ENCODE measurements around the gene AGPS. TPM values are rescaled to one million over a fixed set of nuclear protein-coding genes. Genes with fewer than 3 reads are reported as not detected.

Gene AGPS
- total and polyA plus RNA-seq, 2 of the 13 experiments (the other 11 are each of a cell fraction or from before 2014, with no cell fraction given) = 39.4 to 99.0 TPM

DNA sequence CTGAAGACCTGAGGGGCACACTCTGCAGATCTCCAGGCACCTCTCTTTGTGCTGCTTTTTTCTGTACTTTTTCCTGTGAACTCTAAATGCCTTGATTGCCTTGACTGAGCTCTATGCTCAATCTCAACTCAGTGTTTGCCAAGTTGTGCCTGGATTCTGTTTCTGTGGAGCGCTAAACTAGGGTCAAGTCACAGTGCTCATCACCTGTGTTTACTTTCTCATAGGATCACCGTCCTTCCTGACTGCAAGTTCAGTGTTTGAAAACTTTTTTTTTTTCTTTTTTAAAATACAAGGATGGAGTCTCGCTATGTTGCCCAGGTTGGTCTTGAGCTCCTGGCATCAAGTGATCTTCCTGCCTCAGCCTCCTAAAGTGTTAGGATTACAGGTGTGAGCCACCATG, 62.6 kb downstream of the AGPS start (continued):
- TF ChIP-seq FOXA1 (IDR thresholded peaks at IDR 0.05) (no peak), FOXA1 (CRISPR knock-in tag; IDR thresholded peaks at IDR 0.05) (peak; percentile 69), SYNCRIP (IDR thresholded peaks at IDR 0.05; ENCODE audit: insufficient read depth, low read depth, low read length) (no peak), HOXA3 (CRISPR knock-in tag; IDR thresholded peaks at IDR 0.05) (peak; percentile 27; the same call in 1 of the 2 replicates), ZKSCAN1 (IDR thresholded peaks at IDR 0.05; ENCODE audit: low read length) (no peak), ASH2L (IDR thresholded peaks at IDR 0.05; ENCODE audit: insufficient read length, low read depth, low read length) (no peak), MAF1 (CRISPR knock-in tag; IDR thresholded peaks at IDR 0.05; ENCODE audit: borderline replicate concordance) (no peak), ZNF737 (CRISPR knock-in tag; IDR thresholded peaks at IDR 0.05; ENCODE audit: borderline replicate concordance) (no peak), ZNF616 (CRISPR knock-in tag; IDR thresholded peaks at IDR 0.05; ENCODE audit: low read depth) (no peak), SNAPC5 (CRISPR knock-in tag; IDR thresholded peaks at IDR 0.05; ENCODE audit: borderline replicate concordance) (no peak), BATF2 (CRISPR knock-in tag; IDR thresholded peaks at IDR 0.05) (no peak), CEBPB (IDR thresholded peaks at IDR 0.05; ENCODE audit: borderline replicate concordance, low read depth, low read length) (no peak), ZNF501 (CRISPR knock-in tag; IDR thresholded peaks at IDR 0.05) (no peak), PRMT3 (CRISPR knock-in tag; IDR thresholded peaks at IDR 0.05; ENCODE audit: borderline replicate concordance, low read depth) (no peak), ZNF550 (CRISPR knock-in tag; IDR thresholded peaks at IDR 0.05; ENCODE audit: borderline replicate concordance) (no peak), RXRA (CRISPR knock-in tag; IDR thresholded peaks at IDR 0.05) (no peak), ZBTB7A (CRISPR knock-in tag; IDR thresholded peaks at IDR 0.05) (no peak), RNF2 (conservative IDR thresholded peaks at IDR 0.05; ENCODE audit: low read depth) (no peak), ZNF672 (CRISPR knock-in tag; IDR thresholded peaks at IDR 0.05) (no peak), XRCC5 (optimal IDR thresholded peaks at IDR 0.05; ENCODE audit: low read length) (no peak)
- TF ChIP-seq, protein P1, sequence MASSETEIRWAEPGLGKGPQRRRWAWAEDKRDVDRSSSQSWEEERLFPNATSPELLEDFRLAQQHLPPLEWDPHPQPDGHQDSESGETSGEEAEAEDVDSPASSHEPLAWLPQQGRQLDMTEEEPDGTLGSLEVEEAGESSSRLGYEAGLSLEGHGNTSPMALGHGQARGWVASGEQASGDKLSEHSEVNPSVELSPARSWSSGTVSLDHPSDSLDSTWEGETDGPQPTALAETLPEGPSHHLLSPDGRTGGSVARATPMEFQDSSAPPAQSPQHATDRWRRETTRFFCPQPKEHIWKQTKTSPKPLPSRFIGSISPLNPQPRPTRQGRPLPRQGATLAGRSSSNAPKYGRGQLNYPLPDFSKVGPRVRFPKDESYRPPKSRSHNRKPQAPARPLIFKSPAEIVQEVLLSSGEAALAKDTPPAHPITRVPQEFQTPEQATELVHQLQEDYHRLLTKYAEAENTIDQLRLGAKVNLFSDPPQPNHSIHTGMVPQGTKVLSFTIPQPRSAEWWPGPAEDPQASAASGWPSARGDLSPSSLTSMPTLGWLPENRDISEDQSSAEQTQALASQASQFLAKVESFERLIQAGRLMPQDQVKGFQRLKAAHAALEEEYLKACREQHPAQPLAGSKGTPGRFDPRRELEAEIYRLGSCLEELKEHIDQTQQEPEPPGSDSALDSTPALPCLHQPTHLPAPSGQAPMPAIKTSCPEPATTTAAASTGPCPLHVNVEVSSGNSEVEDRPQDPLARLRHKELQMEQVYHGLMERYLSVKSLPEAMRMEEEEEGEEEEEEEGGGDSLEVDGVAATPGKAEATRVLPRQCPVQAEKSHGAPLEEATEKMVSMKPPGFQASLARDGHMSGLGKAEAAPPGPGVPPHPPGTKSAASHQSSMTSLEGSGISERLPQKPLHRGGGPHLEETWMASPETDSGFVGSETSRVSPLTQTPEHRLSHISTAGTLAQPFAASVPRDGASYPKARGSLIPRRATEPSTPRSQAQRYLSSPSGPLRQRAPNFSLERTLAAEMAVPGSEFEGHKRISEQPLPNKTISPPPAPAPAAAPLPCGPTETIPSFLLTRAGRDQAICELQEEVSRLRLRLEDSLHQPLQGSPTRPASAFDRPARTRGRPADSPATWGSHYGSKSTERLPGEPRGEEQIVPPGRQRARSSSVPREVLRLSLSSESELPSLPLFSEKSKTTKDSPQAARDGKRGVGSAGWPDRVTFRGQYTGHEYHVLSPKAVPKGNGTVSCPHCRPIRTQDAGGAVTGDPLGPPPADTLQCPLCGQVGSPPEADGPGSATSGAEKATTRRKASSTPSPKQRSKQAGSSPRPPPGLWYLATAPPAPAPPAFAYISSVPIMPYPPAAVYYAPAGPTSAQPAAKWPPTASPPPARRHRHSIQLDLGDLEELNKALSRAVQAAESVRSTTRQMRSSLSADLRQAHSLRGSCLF (CRISPR knock-in tag; IDR thresholded peaks at IDR 0.05; ENCODE audit: borderline replicate concordance) = no peak
- TF ChIP-seq, protein P2, sequence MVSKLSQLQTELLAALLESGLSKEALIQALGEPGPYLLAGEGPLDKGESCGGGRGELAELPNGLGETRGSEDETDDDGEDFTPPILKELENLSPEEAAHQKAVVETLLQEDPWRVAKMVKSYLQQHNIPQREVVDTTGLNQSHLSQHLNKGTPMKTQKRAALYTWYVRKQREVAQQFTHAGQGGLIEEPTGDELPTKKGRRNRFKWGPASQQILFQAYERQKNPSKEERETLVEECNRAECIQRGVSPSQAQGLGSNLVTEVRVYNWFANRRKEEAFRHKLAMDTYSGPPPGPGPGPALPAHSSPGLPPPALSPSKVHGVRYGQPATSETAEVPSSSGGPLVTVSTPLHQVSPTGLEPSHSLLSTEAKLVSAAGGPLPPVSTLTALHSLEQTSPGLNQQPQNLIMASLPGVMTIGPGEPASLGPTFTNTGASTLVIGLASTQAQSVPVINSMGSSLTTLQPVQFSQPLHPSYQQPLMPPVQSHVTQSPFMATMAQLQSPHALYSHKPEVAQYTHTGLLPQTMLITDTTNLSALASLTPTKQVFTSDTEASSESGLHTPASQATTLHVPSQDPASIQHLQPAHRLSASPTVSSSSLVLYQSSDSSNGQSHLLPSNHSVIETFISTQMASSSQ (IDR thresholded peaks at IDR 0.05; ENCODE audit: low read depth) = no peak
- TF ChIP-seq, protein P2 (CRISPR knock-in tag; IDR thresholded peaks at IDR 0.05; ENCODE audit: borderline replicate concordance) = no peak
